Smooth muscle cell (in vitro differentiated cells): ENCODE results near the gene ISLR. TPM values are rescaled to one million over a fixed set of nuclear protein-coding genes. Genes with fewer than 3 reads are reported as not detected.

Experiments used
- DNase-seq: peaks from one replicate; lab custom pipeline; 2025; ENCODE audit not compliant: unreplicated experiment; lab: John Stamatoyannopoulos, UW
- H2AFZ ChIP-seq: fragments of 200-600 bp; sonication (generic); 2 replicates; pipeline ENCODE4 v1.6.0; 2016; ENCODE audit warnings: antibody characterized with exemption, low read depth, mild to moderate bottlenecking
- H3F3A ChIP-seq: fragments of 200-600 bp; sonication (generic); 2 replicates; pipeline ENCODE4 v1.6.0; 2017; ENCODE audit warnings: antibody characterized with exemption, low read depth
- H3K27ac ChIP-seq: fragments of 200-600 bp; sonication (generic); 2 replicates; pipeline ENCODE4 v1.5.1; 2016; ENCODE audit warnings: low read depth, mild to moderate bottlenecking
- H3K27me3 ChIP-seq: fragments of 200-600 bp; sonication (generic); 2 replicates; pipeline ENCODE4 v1.6.1; 2016; ENCODE audit warnings: low read depth, mild to moderate bottlenecking
- H3K36me3 ChIP-seq: fragments of 200-600 bp; sonication (generic); 2 replicates; pipeline ENCODE4 v1.5.1; 2016; ENCODE audit warnings: low read depth
- H3K4me1 ChIP-seq: fragments of 200-600 bp; sonication (generic); 2 replicates; pipeline ENCODE4 v1.5.1; 2016; ENCODE audit warnings: low read depth
- H3K4me2 ChIP-seq: fragments of 200-600 bp; sonication (generic); 2 replicates; pipeline ENCODE4 v1.6.0; 2016; ENCODE audit warnings: mild to moderate bottlenecking
- H3K4me3 ChIP-seq: fragments of 200-600 bp; sonication (generic); 2 replicates; pipeline ENCODE4 v1.5.1; 2016; ENCODE audit warnings: mild to moderate bottlenecking
- H3K79me2 ChIP-seq: fragments of 200-600 bp; sonication (generic); 2 replicates; pipeline ENCODE4 v1.6.0; 2016; ENCODE audit warnings: low read depth, mild to moderate bottlenecking
- H3K9ac ChIP-seq: fragments of 200-600 bp; sonication (generic); 2 replicates; pipeline ENCODE4 v1.6.0; 2016; ENCODE audit warnings: low read depth
- H3K9me3 ChIP-seq: fragments of 200-600 bp; sonication (generic); replicated peaks from 2 replicates; pipeline ENCODE4 v1.5.1; 2016; ENCODE audit warnings: low read depth
- H4K20me1 ChIP-seq: fragments of 200-600 bp; sonication (generic); 2 replicates; pipeline ENCODE4 v1.6.0; 2016; ENCODE audit warnings: low read depth
- WGBS: methylation state at CpG from one replicate; pipeline ENCODE4 v1.1.7; 2016; ENCODE audit warnings: low lambda C conversion rate; 5-methylcytosine and 5-hydroxymethylcytosine counted together
- polyA plus RNA-seq: library from polyadenylated mRNA; unstranded; fragments of >200 nt; fragmentation: Nextera tagmentation; extraction: Ambion mirVana; gene quantifications from 2 replicates; pipeline ENCODE4 v1.2.1, GENCODE V29; 2016
- small RNA-seq: library from RNA; depleted of rRNA; stranded (forward); fragments of <200 nt; gene quantifications from one replicate; pipeline ENCODE3, GENCODE V24; 2014
- total RNA-seq: library from RNA; depleted of rRNA; stranded (reverse); fragments of >200 nt; gene quantifications from 2 replicates; pipeline ENCODE4 v1.2.3, GENCODE V29; 2014
- TF ChIP-seq, protein P1 (sequence below): fragments of 200-600 bp; sonication (generic); IDR thresholded peaks from 2 replicates; pipeline ENCODE4 v1.5.1; 2017; ENCODE audit warnings: borderline replicate concordance, mild to moderate bottlenecking, antibody characterized with exemption; ENCODE audit not compliant: insufficient read depth, poor library complexity, severe bottlenecking

Gene ISLR
- total and polyA plus RNA-seq, 2 experiments from 2014 or later = 119 to 130 TPM

DNA sequence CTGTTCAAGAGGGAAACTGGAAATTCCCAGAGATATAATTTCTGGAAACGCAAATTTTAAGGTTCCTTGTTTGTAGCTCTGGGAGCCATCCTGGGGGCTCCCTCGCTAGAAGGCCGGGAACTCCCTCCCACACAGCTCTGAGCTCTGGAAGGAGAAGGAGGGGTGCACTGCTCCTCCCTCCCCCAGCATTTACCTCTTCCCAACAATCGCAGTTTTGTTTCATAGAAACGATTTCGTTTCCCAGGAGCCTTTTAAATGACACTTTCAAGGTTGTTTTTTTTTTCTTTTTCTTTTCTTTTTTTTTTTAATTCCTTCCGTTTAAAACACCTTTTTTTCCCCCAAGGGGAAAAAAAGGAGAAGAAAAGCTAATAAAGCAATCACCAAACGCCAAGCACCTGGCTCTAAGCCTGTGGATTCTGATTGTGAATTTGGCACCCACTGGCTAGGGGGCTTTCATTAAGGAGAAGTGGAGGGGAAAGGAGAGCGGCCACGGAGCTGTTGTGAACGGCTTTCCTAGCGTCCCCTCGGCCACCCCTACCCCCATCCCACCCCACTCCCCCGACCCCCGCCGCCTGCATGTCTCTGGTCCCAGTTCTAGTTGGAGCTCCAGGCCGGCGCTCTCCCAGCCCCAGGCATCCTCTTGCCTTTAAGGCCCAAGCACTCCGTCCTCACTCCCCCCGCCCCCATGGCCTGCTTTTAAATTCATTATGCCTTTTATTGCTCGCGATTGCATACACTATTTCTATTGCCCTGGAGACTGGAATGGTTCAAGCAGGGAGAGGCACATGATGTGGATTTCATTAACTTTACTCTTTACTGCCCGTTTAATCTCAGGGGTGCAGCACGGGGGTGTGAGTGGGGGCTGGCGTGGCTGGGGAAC, 49.0 kb downstream of the ISLR start:
- peak overlapping the region; percentile 6 for H3K4me2 ChIP-seq
- WGBS = 35% methylated on average over 23 of the region's 25 CpGs
- TF ChIP-seq, protein P1, sequence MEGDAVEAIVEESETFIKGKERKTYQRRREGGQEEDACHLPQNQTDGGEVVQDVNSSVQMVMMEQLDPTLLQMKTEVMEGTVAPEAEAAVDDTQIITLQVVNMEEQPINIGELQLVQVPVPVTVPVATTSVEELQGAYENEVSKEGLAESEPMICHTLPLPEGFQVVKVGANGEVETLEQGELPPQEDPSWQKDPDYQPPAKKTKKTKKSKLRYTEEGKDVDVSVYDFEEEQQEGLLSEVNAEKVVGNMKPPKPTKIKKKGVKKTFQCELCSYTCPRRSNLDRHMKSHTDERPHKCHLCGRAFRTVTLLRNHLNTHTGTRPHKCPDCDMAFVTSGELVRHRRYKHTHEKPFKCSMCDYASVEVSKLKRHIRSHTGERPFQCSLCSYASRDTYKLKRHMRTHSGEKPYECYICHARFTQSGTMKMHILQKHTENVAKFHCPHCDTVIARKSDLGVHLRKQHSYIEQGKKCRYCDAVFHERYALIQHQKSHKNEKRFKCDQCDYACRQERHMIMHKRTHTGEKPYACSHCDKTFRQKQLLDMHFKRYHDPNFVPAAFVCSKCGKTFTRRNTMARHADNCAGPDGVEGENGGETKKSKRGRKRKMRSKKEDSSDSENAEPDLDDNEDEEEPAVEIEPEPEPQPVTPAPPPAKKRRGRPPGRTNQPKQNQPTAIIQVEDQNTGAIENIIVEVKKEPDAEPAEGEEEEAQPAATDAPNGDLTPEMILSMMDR = no peak
- no peak overlapping the region for H3K27ac ChIP-seq
- H2AFZ ChIP-seq = no peak overlapping the region
- H3K36me3 ChIP-seq = no peaks in the 10 kb centered on the region
- no peak overlapping the region for H3K9ac ChIP-seq
- no peak for DNase-seq
- peaks cover 43% of the 10 kb centered on the region for H3K4me1 ChIP-seq
- peaks cover 8% of the 10 kb centered on the region for H3F3A ChIP-seq
- H3K27me3 ChIP-seq = no peaks in the 10 kb centered on the region
- H3K9me3 ChIP-seq = no peaks in the 10 kb centered on the region
- no peaks in the 10 kb centered on the region for H4K20me1 ChIP-seq
- no peak overlapping the region for H3K4me3 ChIP-seq
- no peaks in the 10 kb centered on the region for H3K79me2 ChIP-seq

GRCh38 chr15:74225928-74226327, 52.4 kb downstream of the ISLR start:
- Histone ChIP-seq H3K4me3 (no peak overlapping the region), H3K27me3 (no peaks in the 10 kb centered on the region), H3K27ac (no peak overlapping the region), H4K20me1 (no peaks in the 10 kb centered on the region), H3K4me2 (no peak overlapping the region), H3K9me3 (no peaks in the 10 kb centered on the region), H3F3A (peaks cover 8% of the 10 kb centered on the region), H3K79me2 (no peaks in the 10 kb centered on the region), H3K4me1 (peaks cover 51% of the 10 kb centered on the region), H3K36me3 (no peaks in the 10 kb centered on the region), H3K9ac (no peak overlapping the region), H2AFZ (no peak overlapping the region)
- WGBS = 88% methylated on average over 5 of the region's 5 CpGs
- TF ChIP-seq, protein P1 = no peak
- no peak for DNase-seq

Small RNAs within 50 kb of the gene (small RNA-seq; reads per million reads assigned to genes)
- not detected for gene RF00017

Other genes starting within 250 kb of the ISLR start
- 239 and 252 TPM in 2 replicates for gene LOXL1, start 247.2 kb upstream of the ISLR start, total RNA-seq
- gene LOXL1, start 247.2 kb upstream of the ISLR start, polyA plus RNA-seq = 736 and 899 TPM in 2 replicates
- 9.3 and 12.4 TPM in 2 replicates for gene STOML1, start 181.4 kb upstream of the ISLR start, total RNA-seq
- 23.7 and 27.5 TPM in 2 replicates for gene STOML1, start 181.4 kb upstream of the ISLR start, polyA plus RNA-seq
- 21.6 and 34.1 TPM in 2 replicates for gene PML, start 179.0 kb upstream of the ISLR start, total RNA-seq
- 33.7 and 39.4 TPM in 2 replicates for gene PML, start 179.0 kb upstream of the ISLR start, polyA plus RNA-seq
- gene GOLGA6A, start 91.2 kb upstream of the ISLR start, total RNA-seq = 0.09 and 0.13 TPM in 2 replicates
- 0.14 TPM in 1 of 2 replicates, not detected in the other for gene GOLGA6A, start 91.2 kb upstream of the ISLR start, polyA plus RNA-seq
- gene ISLR2, start 43.1 kb upstream of the ISLR start, total RNA-seq = 3.8 and 5.2 TPM in 2 replicates
- gene ISLR2, start 43.1 kb upstream of the ISLR start, polyA plus RNA-seq = 2.0 and 3.0 TPM in 2 replicates
- 111 and 124 TPM in 2 replicates for gene STRA6, start 29.1 kb downstream of the ISLR start, total RNA-seq
- gene STRA6, start 29.1 kb downstream of the ISLR start, polyA plus RNA-seq = 237 and 253 TPM in 2 replicates
- 2.1 and 3.8 TPM in 2 replicates for gene CCDC33, start 62.6 kb downstream of the ISLR start, total RNA-seq
- gene CCDC33, start 62.6 kb downstream of the ISLR start, polyA plus RNA-seq = 5.8 and 10.0 TPM in 2 replicates
- gene CYP11A1, start 193.9 kb downstream of the ISLR start, total RNA-seq = 2.2 and 6.6 TPM in 2 replicates
- 3.5 and 5.1 TPM in 2 replicates for gene CYP11A1, start 193.9 kb downstream of the ISLR start, polyA plus RNA-seq